ENCODE data around the gene SOX12. TPM values are rescaled to one million over a fixed set of nuclear protein-coding genes. Genes with fewer than 3 reads are reported as not detected.
A peak's percentile ranks its signal among the peaks of the same experiment; 100 is the strongest.

The SOX12 gene
- total and polyA plus RNA-seq, 4 donors, result 0.67 to 4.2 (median 1.7) TPM

DNA sequence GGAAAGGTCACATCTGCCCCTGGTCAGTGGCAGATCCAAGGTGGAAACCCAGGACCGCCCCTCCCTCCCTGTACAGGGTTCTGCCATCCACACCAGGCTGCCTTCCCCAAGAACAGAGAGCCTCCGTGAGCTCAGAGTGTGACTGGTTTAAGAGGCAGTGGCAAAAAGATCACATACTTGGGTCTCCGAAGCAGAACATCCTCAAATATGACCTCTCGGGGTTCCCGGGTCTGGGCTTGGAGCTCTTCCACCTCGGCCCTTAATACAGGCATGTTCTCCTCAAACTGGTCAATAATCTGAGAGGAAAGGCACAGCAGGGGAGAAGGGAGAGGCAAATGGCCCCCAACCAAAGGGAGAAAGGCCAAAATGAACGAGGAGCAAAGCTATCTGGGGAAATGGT, 49.6 kb upstream of the SOX12 start:
- no peak overlapping the region for H3K27ac ChIP-seq (ENCODE audit: low read depth in 1 of 2, low read length in 2 of 2)
- TF ChIP-seq ATF3 (IDR thresholded peaks at IDR 0.05) (no peak), RAD21 (IDR thresholded peaks at IDR 0.05) (no peak), FOXA1 (IDR thresholded peaks at IDR 0.05) (no peak), SP1 (IDR thresholded peaks at IDR 0.05) (no peak), FOXA2 (IDR thresholded peaks at IDR 0.05) (no peak), HNF4A (conservative IDR thresholded peaks at IDR 0.05) (no peak), TAF1 (conservative IDR thresholded peaks at IDR 0.05) (no peak), MAX (IDR thresholded peaks at IDR 0.05) (no peak), EGR1 (IDR thresholded peaks at IDR 0.05; ENCODE audit: low read depth in 2 of 2) (no peak), NR2F2 (IDR thresholded peaks at IDR 0.05) (no peak), HNF4G (IDR thresholded peaks at IDR 0.05) (no peak), ZBTB33 (IDR thresholded peaks at IDR 0.05) (no peak), CTCF (IDR thresholded peaks at IDR 0.05; ENCODE audit: low read depth, low read length, missing input control) (no peak)
- TF ChIP-seq, protein P1, sequence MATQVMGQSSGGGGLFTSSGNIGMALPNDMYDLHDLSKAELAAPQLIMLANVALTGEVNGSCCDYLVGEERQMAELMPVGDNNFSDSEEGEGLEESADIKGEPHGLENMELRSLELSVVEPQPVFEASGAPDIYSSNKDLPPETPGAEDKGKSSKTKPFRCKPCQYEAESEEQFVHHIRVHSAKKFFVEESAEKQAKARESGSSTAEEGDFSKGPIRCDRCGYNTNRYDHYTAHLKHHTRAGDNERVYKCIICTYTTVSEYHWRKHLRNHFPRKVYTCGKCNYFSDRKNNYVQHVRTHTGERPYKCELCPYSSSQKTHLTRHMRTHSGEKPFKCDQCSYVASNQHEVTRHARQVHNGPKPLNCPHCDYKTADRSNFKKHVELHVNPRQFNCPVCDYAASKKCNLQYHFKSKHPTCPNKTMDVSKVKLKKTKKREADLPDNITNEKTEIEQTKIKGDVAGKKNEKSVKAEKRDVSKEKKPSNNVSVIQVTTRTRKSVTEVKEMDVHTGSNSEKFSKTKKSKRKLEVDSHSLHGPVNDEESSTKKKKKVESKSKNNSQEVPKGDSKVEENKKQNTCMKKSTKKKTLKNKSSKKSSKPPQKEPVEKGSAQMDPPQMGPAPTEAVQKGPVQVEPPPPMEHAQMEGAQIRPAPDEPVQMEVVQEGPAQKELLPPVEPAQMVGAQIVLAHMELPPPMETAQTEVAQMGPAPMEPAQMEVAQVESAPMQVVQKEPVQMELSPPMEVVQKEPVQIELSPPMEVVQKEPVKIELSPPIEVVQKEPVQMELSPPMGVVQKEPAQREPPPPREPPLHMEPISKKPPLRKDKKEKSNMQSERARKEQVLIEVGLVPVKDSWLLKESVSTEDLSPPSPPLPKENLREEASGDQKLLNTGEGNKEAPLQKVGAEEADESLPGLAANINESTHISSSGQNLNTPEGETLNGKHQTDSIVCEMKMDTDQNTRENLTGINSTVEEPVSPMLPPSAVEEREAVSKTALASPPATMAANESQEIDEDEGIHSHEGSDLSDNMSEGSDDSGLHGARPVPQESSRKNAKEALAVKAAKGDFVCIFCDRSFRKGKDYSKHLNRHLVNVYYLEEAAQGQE (IDR thresholded peaks at IDR 0.05), result no peak
- DNase-seq (ENCODE audit: low spot score), result no peak
- no peak overlapping the region for H3K9ac ChIP-seq (ENCODE audit: low read depth in 1 of 2, low read length in 2 of 2)
- no peaks in the 10 kb centered on the region for H3K9me3 ChIP-seq (ENCODE audit: control insufficient read depth in 4 of 4, low read length in 3 of 4)
- H3K36me3 ChIP-seq (ENCODE audit: control insufficient read depth in 4 of 4, insufficient read depth in 3 of 4, low read depth in 1 of 4, low read length in 3 of 4), result peaks cover 0 to 18% (median 0%) of the 10 kb centered on the region in 4 donors
- H3K27me3 ChIP-seq (ENCODE audit: control insufficient read depth in 4 of 4, insufficient read depth in 4 of 4, low read length in 3 of 4), result no peaks in the 10 kb centered on the region
- H3K4me1 ChIP-seq (ENCODE audit: control insufficient read depth in 4 of 4, insufficient read depth in 4 of 4, low read length in 3 of 4), result no peaks in the 10 kb centered on the region
- WGBS, result 96% methylated on average over 7 of the region's 7 CpGs
- no peak overlapping the region for H3K4me3 ChIP-seq (ENCODE audit: low read depth in 1 of 3, low read length in 3 of 3)

DNA sequence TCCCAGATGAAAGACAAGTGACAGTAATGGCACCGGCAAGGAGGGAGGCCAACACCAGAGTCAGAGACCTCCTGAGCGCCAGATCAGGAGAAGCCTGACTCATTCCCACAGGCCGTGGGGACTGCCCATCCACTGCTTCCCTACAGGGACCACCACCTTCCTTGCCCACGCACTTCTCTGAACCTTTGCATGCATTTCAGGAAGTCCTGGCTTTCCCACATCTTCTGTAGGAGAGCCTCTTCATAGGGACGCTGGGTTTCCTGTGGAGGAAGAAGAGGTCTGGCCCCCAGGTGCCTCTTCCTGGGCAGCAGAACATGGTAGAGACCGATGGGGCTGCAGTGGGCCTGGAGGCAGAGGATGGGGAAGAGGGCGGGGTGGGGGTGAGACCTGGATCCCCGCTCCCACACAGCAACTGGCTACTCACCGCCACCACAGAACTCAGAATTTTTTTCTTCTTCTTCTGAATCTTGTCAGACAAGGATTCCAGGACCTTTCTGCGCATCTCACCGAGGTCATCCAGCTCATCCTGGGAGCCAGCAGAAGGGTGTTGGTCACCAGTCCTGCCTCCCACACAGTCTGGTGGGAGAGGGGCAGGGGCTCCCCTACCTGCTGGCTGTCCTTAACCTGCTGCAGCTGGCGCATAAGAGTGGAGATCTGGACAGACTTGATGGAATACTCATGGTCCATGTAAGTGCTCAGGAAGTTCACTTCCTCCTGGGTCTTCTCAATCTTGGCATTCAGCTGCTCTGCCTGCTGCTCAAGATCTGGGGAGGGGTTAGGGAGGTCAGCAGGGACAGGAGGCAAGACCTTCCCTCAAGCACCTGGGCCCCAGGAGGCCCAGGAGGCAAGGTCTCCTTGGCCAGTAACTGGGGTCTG, 48.5 kb upstream of the SOX12 start:
- 95% methylated on average over 12 of the region's 12 CpGs for WGBS
- Histone ChIP-seq H3K27ac (ENCODE audit: low read depth in 1 of 2, low read length in 2 of 2) (no peak overlapping the region), H3K9ac (ENCODE audit: low read depth in 1 of 2, low read length in 2 of 2) (no peak overlapping the region), H3K4me3 (ENCODE audit: low read depth in 1 of 3, low read length in 3 of 3) (no peak overlapping the region), H3K36me3 (ENCODE audit: control insufficient read depth in 4 of 4, insufficient read depth in 3 of 4, low read depth in 1 of 4, low read length in 3 of 4) (peaks cover 0 to 20% (median 0%) of the 10 kb centered on the region in 4 donors), H3K9me3 (ENCODE audit: control insufficient read depth in 4 of 4, low read length in 3 of 4) (no peaks in the 10 kb centered on the region), H3K27me3 (ENCODE audit: control insufficient read depth in 4 of 4, insufficient read depth in 4 of 4, low read length in 3 of 4) (no peaks in the 10 kb centered on the region), H3K4me1 (ENCODE audit: control insufficient read depth in 4 of 4, insufficient read depth in 4 of 4, low read length in 3 of 4) (no peaks in the 10 kb centered on the region)
- DNase-seq (ENCODE audit: low spot score), result peak; percentile 20
- TF ChIP-seq TAF1 (conservative IDR thresholded peaks at IDR 0.05), result no peak
- TF ChIP-seq HNF4G (IDR thresholded peaks at IDR 0.05), result no peak
- no peak for TF ChIP-seq CTCF (IDR thresholded peaks at IDR 0.05; ENCODE audit: low read depth, low read length, missing input control)
- TF ChIP-seq ATF3 (IDR thresholded peaks at IDR 0.05), result no peak
- TF ChIP-seq, protein P1 (IDR thresholded peaks at IDR 0.05), result no peak

All from liver (tissue), 9 donors.